Measurements from ENCODE around the gene CENPN.

The CENPN gene

DNA sequence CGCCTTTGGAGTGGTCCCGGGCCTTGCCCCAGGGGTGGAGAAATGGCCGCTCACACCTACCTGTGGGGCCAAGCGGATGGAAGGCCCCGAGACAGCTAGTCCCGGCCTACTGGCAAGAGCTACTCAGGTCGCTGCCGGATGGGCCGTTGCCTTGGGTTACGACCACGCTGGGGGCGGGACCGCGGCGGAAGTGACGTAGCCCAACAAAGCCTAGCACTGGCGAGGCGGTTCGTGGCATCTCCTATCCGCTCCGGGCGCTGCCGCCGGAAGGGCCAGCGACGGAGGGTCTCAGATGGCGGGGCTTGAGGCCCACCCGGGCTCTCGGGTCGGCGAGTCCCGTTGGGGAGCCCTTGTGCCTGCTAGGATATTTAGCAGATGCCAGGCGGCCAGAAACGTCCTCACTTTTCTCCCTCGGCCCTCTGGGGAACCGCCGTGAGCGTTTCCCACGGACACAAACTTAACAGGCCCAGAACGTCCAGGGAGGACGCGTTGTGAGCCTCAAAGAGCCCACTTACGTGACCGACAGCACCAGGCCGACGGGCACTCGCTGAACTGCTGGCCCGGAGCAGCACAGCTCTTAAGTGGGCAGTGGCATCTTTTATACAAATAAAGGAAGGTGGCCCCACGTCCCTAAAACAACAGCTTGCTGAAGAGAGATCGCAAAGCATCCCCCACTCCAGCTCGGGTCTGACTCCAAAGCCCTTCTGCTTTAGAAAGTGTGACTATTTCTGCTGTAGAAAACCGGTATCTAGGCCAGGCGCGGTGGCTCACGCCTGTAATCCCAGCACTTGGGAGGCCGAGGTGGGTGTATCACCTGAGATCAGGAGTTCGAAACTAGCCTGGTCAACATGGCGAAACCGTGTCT is 70.3 kb downstream of the CENPN start, which contains the start of gene C16orf46:
Gene C16orf46, minus strand, starts transcription at position 163 of the 865 bp plus-strand sequence. CDS start 13,283 bp downstream, outside the sequence.
- DNase-seq: peak; percentile 78 to 100 (median 97)

DNA sequence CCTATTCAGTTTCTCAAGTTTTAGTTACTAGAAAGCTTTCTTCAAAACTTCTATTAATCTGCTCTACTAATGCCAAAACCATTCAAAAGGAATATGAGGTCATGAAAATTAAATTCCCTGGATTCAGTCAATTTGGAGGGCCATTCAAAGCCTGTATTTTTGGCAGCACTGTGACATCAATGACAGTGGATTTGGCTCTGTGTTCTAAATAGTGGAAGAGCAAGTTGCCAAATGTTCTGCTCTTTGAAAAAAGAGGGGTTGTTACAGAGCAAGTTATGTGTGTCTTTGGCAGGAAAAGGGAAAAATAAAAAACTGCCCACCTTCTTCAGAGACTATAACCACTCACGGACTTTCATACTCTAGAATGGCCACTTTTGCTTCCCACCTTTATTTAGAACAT is 73.2 kb downstream of the CENPN start:
- DNase-seq: no peak

DNA sequence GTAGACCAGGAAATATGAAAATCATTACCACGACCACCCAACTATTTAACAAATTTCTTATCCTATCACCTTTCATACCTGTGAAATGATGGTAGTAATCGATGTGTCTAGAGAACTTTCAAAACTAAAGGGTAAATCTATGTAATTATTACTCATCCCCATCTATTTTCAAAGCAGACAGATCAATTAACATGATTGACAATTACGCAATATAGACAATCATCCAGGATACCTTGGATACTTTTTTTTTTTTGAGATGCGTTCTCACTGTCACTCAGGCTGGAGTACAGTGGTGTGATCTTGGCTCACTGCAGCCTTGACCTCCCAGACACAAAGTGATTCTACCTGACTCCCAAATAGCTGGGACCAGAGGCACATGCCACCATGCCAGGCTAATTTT is 74.0 kb downstream of the CENPN start:
- no peak for DNase-seq
